Activated CD8-positive, alpha-beta T cell treated with anti-CD3 and anti-CD28 coated beads for 36 hours (primary cell): ENCODE results near the gene KIF26B. TPM values are rescaled to one million over a fixed set of nuclear protein-coding genes. Genes with fewer than 3 reads are reported as not detected.

Experiments
- ATAC-seq: fragments of 200-7000 bp; cut with Tn5 transposase; one replicate; pipeline ENCODE4 v1.10.0; 2021; ENCODE audit warnings: mild to moderate bottlenecking, moderate library complexity
- CTCF ChIA-PET: fragments of 350-600 bp; sonication (Branson Sonifier 250); formaldehyde crosslinking; loops from one replicate; lab custom pipeline; 2021; ENCODE audit warnings: antibody characterized with exemption; lab: Charles Lee
- POLR2A ChIA-PET: fragments of 350-600 bp; sonication (Branson Sonifier 250); formaldehyde crosslinking; loops from one replicate; lab custom pipeline; 2021; ENCODE audit warnings: antibody characterized with exemption; lab: Charles Lee
- DNase-seq: peaks from one replicate; pipeline ENCODE4 v3.0.0-alpha.2; 2020
- H3K27ac Mint-ChIP-seq: one replicate; pipeline ENCODE4 v1.8.0; 2021; ENCODE audit warnings: mild to moderate bottlenecking, mixed read lengths
- H3K27me3 Mint-ChIP-seq: one replicate; pipeline ENCODE4 v1.8.0; 2021; ENCODE audit warnings: mixed read lengths
- H3K36me3 Mint-ChIP-seq: one replicate; pipeline ENCODE4 v1.8.0; 2021; ENCODE audit warnings: low read depth, mixed read lengths
- H3K4me1 Mint-ChIP-seq: one replicate; pipeline ENCODE4 v1.8.0; 2021; ENCODE audit warnings: low read depth, mixed read lengths
- H3K4me3 Mint-ChIP-seq: one replicate; pipeline ENCODE4 v1.8.0; 2021; ENCODE audit warnings: mild to moderate bottlenecking, moderate library complexity, mixed read lengths
- H3K9me3 Mint-ChIP-seq: one replicate; pipeline ENCODE4 v1.8.0; 2021; ENCODE audit warnings: mixed read lengths
- CTCF ChIP-seq: fragments of 200-600 bp; IDR thresholded peaks from one replicate; pipeline ENCODE4 v1.8.0; 2022; ENCODE audit warnings: antibody characterized with exemption, mild to moderate bottlenecking
- intact Hi-C: fragments of 100-400 bp; cut with micrococcal nuclease; formaldehyde crosslinking; loops from one replicate; pipeline ENCODE4 v1.10.0; 2022
- total RNA-seq, 2 experiments: library from RNA; stranded (reverse); gene quantifications; one replicate each; pipeline ENCODE4 v1.2.3, GENCODE V29; 2021

KIF26B gene
- total RNA-seq, 2 experiments from 2014 or later: 0.16 TPM

DNA sequence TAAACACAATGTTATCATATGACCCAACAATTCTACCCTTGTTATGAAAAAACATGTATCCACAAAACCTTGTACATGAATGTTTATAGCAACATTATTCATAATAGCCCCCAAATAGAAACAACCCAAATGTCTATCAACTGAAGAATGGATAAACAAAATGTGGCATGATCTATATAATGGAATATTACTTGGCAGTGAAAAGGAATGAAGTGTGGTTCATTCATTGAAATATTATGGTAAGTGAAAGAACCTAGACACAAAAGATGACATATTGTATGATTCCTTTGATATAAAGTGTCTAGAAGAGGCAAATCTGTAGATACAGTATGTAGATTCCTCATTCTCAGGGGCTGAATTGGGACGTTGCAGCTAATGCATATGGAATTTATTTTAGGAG lies 151.2 kb downstream of the KIF26B start:
- no peak for ATAC-seq
- Mint-ChIP-seq H3K4me3 (no peak overlapping the region), H3K27me3 (peaks cover 1% of the 10 kb centered on the region), H3K27ac (no peak overlapping the region), H3K9me3 (peaks cover 3% of the 10 kb centered on the region), H3K36me3 (no peaks in the 10 kb centered on the region), H3K4me1 (peaks cover 8% of the 10 kb centered on the region)
- ChIA-PET CTCF (no interaction called here), POLR2A (no interaction called here)
- no peak for DNase-seq
- intact Hi-C loops: no loop called here
- TF ChIP-seq CTCF: no peak

DNA sequence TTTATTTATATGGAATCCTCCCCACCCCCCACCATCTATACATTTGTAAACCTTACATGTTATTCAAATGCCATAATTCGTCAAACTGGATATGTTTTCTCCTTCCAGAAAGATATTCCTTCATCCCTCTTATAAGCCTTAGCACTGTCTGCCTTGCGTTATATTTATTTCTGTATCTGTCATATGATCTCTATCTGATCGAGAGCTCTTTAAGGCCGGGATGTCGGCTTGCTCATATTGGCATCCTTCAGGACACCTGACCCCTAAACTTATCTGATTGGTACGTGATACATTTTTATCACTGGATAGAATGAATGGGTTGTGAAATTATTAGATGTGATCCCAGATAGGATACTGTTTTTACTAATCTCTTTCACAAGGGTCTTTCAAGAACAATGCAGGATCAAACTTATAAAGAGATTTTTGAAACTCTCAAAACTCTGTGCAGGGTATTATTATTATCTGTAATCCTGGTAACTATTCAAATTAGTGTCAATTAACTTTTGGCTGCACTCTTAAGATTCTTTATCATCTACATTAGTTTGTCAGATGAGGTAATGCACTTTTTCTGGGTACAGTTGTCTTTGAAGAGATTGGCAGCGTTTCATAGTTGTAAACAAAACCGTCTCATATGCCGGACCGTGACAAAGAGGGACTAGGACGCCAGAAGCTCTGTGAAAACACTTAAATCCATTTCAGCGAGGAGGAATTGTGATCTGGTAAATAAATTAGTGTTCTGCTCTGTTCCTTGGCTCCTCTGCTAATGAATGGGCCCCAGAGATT lies 152.0 kb downstream of the KIF26B start:
- H3K9me3 Mint-ChIP-seq: peaks cover 3% of the 10 kb centered on the region
- H3K4me3 Mint-ChIP-seq: no peak overlapping the region
- ChIA-PET CTCF (no interaction called here), POLR2A (no interaction called here)
- peaks cover 1% of the 10 kb centered on the region for H3K27me3 Mint-ChIP-seq
- ATAC-seq (no peak), DNase-seq (no peak)
- intact Hi-C loops: no loop called here
- peaks cover 10% of the 10 kb centered on the region for H3K4me1 Mint-ChIP-seq
- H3K36me3 Mint-ChIP-seq: no peaks in the 10 kb centered on the region
- no peak overlapping the region for H3K27ac Mint-ChIP-seq
- TF ChIP-seq CTCF: no peak

- peak; percentile 51 for ATAC-seq
- TF ChIP-seq CTCF: no peak
- ChIA-PET POLR2A (no interaction called here), CTCF (interaction anchor here (1.1 to 1.6 kb wide), 2 partner anchors 70 to 158 kb away, joined by 4 to 5 read pairs; no protein-coding TSS in a partner anchor)
- no peak overlapping the region for H3K27ac Mint-ChIP-seq
- intact Hi-C loops: no loop called here
- peaks cover 13% of the 10 kb centered on the region for H3K4me1 Mint-ChIP-seq
- H3K36me3 Mint-ChIP-seq: no peaks in the 10 kb centered on the region
- peak overlapping the region; percentile 47 for H3K4me3 Mint-ChIP-seq
- no peaks in the 10 kb centered on the region for H3K27me3 Mint-ChIP-seq
- DNase-seq: peak; percentile 25
- H3K9me3 Mint-ChIP-seq: peaks cover 2% of the 10 kb centered on the region
Observed at GRCh38 chr1:245310571-245311531, 156.1 kb downstream of the KIF26B start.

DNA sequence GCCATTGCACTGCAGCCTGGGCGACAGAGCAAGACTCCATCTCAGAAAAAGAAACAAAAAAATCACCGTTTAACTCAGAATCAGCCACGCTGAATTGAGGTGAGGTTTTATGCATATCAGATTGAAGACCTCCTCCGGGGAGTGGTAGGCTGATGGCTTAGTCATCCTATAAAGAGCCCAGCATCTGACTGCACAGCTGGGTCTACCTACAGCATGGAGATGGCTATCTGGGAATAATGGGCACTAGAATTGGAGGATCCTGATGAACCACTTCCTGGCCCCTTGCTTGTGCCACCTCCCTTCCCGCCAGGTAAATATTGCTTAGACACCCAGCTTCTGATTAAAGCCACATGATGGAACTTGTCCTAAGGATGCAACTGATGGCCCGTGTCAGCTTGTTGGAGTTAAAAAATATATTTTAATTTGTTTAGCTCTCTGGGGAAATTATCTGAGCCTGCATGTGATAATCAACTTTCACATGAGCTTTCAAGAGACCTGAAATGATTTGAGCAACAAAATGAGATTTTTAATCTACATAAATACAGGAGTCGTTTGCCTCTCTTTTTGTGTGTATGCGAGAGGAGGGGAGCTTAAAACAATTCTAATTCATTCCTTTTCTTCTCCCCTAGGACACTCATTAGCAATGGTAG lies 157.2 kb downstream of the KIF26B start:
- POLR2A ChIA-PET: no interaction called here

More for the DNA sequence above, 157.2 kb downstream of the KIF26B start:
- TF ChIP-seq CTCF: no peak
- no peaks in the 10 kb centered on the region for H3K27me3 Mint-ChIP-seq
- DNase-seq: no peak
- H3K4me3 Mint-ChIP-seq: no peak overlapping the region
- CTCF ChIA-PET: no interaction called here
- intact Hi-C loops: no loop called here
- no peaks in the 10 kb centered on the region for H3K36me3 Mint-ChIP-seq
- no peak overlapping the region for H3K27ac Mint-ChIP-seq
- peaks cover 13% of the 10 kb centered on the region for H3K4me1 Mint-ChIP-seq
- no peak for ATAC-seq
- no peaks in the 10 kb centered on the region for H3K9me3 Mint-ChIP-seq
